Upper lobe of left lung (tissue), 6 donors: Measurements from ENCODE around the gene RNF168. TPM values are rescaled to one million over a fixed set of nuclear protein-coding genes. Genes with fewer than 3 reads are reported as not detected.
"Not testable (repeated sequence)": the region's sequence is repeated elsewhere in the genome, so short reads cannot be mapped to it uniquely, and the experiment has no call there.

Source experiments
- ATAC-seq, 2 donors: fragments of 200-7000 bp; cut with Tn5 transposase; one replicate each; pipeline ENCODE4 v1.9.1; 2022; ENCODE audit warnings: mild to moderate bottlenecking in 2 of 2, moderate library complexity in 2 of 2; ENCODE audit not compliant: low FRiP score in 2 of 2
- DNase-seq, 2 donors: peaks; one replicate each; pipeline ENCODE4 v3.0.0-alpha.2; 2019 to 2020
- H3K27ac ChIP-seq, 4 donors: fragments of 200-600 bp; sonication (generic); one replicate each; pipeline ENCODE4 v1.5.1; 2016 to 2019
- H3K27me3 ChIP-seq, 4 donors: fragments of 200-600 bp; sonication (generic); one replicate each; pipeline ENCODE4 v1.5.1; 2017 to 2019
- H3K36me3 ChIP-seq, 4 donors: fragments of 200-600 bp; sonication (generic); one replicate each; pipeline ENCODE4 v1.5.1; 2016 to 2019
- H3K4me1 ChIP-seq, 4 donors: fragments of 200-600 bp; sonication (generic); one replicate each; pipeline ENCODE4 v1.5.1; 2018 to 2019
- H3K4me3 ChIP-seq, 4 donors: fragments of 200-600 bp; sonication (generic); one replicate each; pipeline ENCODE4 v1.5.1; 2017 to 2019; ENCODE audit warnings: mild to moderate bottlenecking in 2 of 4, moderate library complexity in 1 of 4
- H3K9me3 ChIP-seq, 4 donors: fragments of 200-600 bp; sonication (generic); one replicate each; pipeline ENCODE4 v1.5.1; 2018 to 2019
- CTCF ChIP-seq, 6 experiments: fragments of 450-650 bp in 4 of 6; fragments of 200-600 bp in 2 of 6; sonication (generic) in 2 of 6; IDR thresholded peaks; one replicate each; pipeline ENCODE4 v1.5.1; 2016 to 2019; ENCODE audit warnings: antibody characterized with exemption in 6 of 6
- EP300 ChIP-seq, 4 donors: sonication (generic); formaldehyde crosslinking; IDR thresholded peaks; one replicate each; pipeline ENCODE4 v1.5.1; 2017; ENCODE audit warnings: antibody characterized with exemption in 4 of 4, control low read depth in 2 of 4
- POLR2A ChIP-seq, 4 donors: fragments of 450-650 bp; IDR thresholded peaks; one replicate each; pipeline ENCODE4 v1.5.1; 2016 to 2017; ENCODE audit warnings: antibody characterized with exemption in 4 of 4, mild to moderate bottlenecking in 2 of 4
- POLR2AphosphoS5 ChIP-seq, 2 donors: sonication (generic); formaldehyde crosslinking; IDR thresholded peaks; one replicate each; pipeline ENCODE4 v1.5.1; 2017; ENCODE audit warnings: antibody characterized with exemption in 2 of 2
- WGBS, 2 donors: methylation state at CpG; one replicate each; pipeline ENCODE4 v1.1.5; 2017 to 2018; 5-methylcytosine and 5-hydroxymethylcytosine counted together
- small RNA-seq, 4 donors: library from RNA; depleted of rRNA; stranded (forward); fragments of <200 nt; gene quantifications; one replicate each; pipeline ENCODE3, GENCODE V24; 2016
- total RNA-seq, 6 donors: library from RNA; depleted of rRNA in 4 of 6; stranded (reverse); fragments of >200 nt in 4 of 6; gene quantifications; one replicate each; pipeline versions ENCODE4 v1.1.0 to v1.2.1, GENCODE V29; 2016 to 2021
- donor health status: DM: no; HTN: no; CAD: no; lungs with moderate emphysema.
- donor health status: DM: no; HTN: yes; CAD: no; lungs with severe emphysema.

RNF168 gene
- total RNA-seq, 6 donors from 2014 or later: 22.2 to 33.5 (median 26.6) TPM

- 80 to 85% methylated on average over 2 to 10 of the region's 10 CpGs for WGBS, 2 donors
- no peak for TF ChIP-seq POLR2A (IDR thresholded peaks at IDR 0.05)
- DNase-seq (peak in 1 of 2 donors; percentile 70), ATAC-seq (peak; percentile 26 to 43)
- Histone ChIP-seq H3K9me3 (no peaks in the 10 kb centered on the region), H3K4me3 (no peak overlapping the region), H3K27ac (peak overlapping the region in 1 of 4 donors; percentile 5), H3K36me3 (peaks cover 0 to 12% (median 0%) of the 10 kb centered on the region in 4 donors), H3K27me3 (no peaks in the 10 kb centered on the region), H3K4me1 (peaks cover 7 to 19% (median 15%) of the 10 kb centered on the region in 4 donors)
These were observed 80.4 kb downstream of the RNF168 start for GRCh38 chr3:196423044-196423781.

- H3K4me1 ChIP-seq: peaks cover 7 to 27% (median 19%) of the 10 kb centered on the region in 4 donors
- ATAC-seq, H3K27me3 ChIP-seq, H3K27ac ChIP-seq, H3K4me3 ChIP-seq, H3K9me3 ChIP-seq, DNase-seq, H3K36me3 ChIP-seq: not testable (repeated sequence)
- WGBS, 2 donors: 95% methylated on average over 5 of the region's 5 CpGs
These were observed 81.9 kb downstream of the RNF168 start for GRCh38 chr3:196421668-196422067.

GRCh38 chr3:196419386-196419785 is 84.2 kb downstream of the RNF168 start:
- Histone ChIP-seq H3K4me1 (peaks cover 7 to 34% (median 19%) of the 10 kb centered on the region in 4 donors), H3K27ac (no peak overlapping the region), H3K27me3 (no peaks in the 10 kb centered on the region), H3K9me3 (no peaks in the 10 kb centered on the region), H3K36me3 (no peaks in the 10 kb centered on the region), H3K4me3 (no peak overlapping the region)
- DNase-seq: no peak
- TF ChIP-seq POLR2A (IDR thresholded peaks at IDR 0.05) (no peak), CTCF (IDR thresholded peaks at IDR 0.05) (no peak), POLR2AphosphoS5 (IDR thresholded peaks at IDR 0.05) (no peak), EP300 (IDR thresholded peaks at IDR 0.05) (no peak)
- no peak for ATAC-seq
- 90 to 96% methylated on average over 6 of the region's 6 CpGs for WGBS, 2 donors

Small RNAs within 50 kb of the gene (small RNA-seq; reads per million reads assigned to genes)
- gene AC083822.1: 0 reads per million in 4 donors
- gene AC117490.1: 0 reads per million in 4 donors
- gene RPS29P3: 0 reads per million in 4 donors

Other genes starting within 250 kb of the RNF168 start
- gene PCYT1A, start 216.0 kb downstream of the RNF168 start, total RNA-seq: 10 to 100 TPM; 51.6 to 75.2 (median 68.5) TPM
- gene DYNLT2B, start 185.5 kb downstream of the RNF168 start, total RNA-seq: 10 to 100 TPM in 1 of 6 donors, 1 to 10 TPM in 5; 2.3 to 10.4 (median 4.4) TPM
- gene TM4SF19, start 165.4 kb downstream of the RNF168 start, total RNA-seq: 10 to 100 TPM in 1 of 6 donors, 1 to 10 TPM in 5; 1.0 to 23.1 (median 4.6) TPM
- 10 to 100 TPM in 5 of 6 donors, 1 to 10 TPM in 1; 8.7 to 45.5 (median 28.2) TPM for gene UBXN7, start 71.3 kb downstream of the RNF168 start, total RNA-seq
- not detected for gene SMCO1, start 11.6 kb upstream of the RNF168 start, total RNA-seq
- gene WDR53, start 64.8 kb upstream of the RNF168 start, total RNA-seq: 10 to 100 TPM in 2 of 6 donors, 1 to 10 TPM in 3, under 1 TPM in 1; 1.00 to 31.4 (median 8.7) TPM
- 1 to 10 TPM; 2.2 to 9.6 (median 6.4) TPM for gene FBXO45, start 64.9 kb upstream of the RNF168 start, total RNA-seq
- 10 to 100 TPM in 5 of 6 donors, 1 to 10 TPM in 1; 6.5 to 23.2 (median 16.4) TPM for gene NRROS, start 135.9 kb upstream of the RNF168 start, total RNA-seq
- gene CEP19, start 208.5 kb upstream of the RNF168 start, total RNA-seq: 1 to 10 TPM; 1.2 to 9.0 (median 2.6) TPM
- gene PIGX, start 208.6 kb upstream of the RNF168 start, total RNA-seq: 10 to 100 TPM in 5 of 6 donors, 1 to 10 TPM in 1; 9.4 to 19.5 (median 17.4) TPM
- gene PAK2, start 236.1 kb upstream of the RNF168 start, total RNA-seq: 10 to 100 TPM; 24.7 to 82.2 (median 60.1) TPM